EL (cell line): ENCODE data around the gene IFNK.

Source experiments
- DNase-seq: peaks from one replicate; pipeline ENCODE4 v3.0.0-alpha.2; 2016

Gene IFNK

DNA sequence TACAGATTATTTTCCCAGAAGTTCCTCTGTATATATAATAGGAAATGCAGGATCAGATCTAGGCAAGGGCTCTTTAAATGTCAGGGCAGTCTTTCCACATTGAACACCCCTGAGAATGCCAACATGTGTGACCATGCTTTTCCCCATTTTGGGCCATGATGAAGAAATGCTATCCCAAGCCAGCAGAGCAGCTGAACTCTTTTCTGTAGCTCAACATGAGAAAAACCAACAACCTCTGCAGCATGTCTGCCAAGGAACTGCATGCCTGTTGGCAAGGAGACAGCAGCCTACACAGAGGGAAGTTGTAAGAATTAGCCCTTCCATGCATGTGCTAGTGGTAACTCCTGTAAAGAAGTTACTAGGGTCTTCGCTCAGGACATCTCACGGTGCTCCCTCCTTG is 9.5 kb upstream of the IFNK start:
- DNase-seq = no peak

DNA sequence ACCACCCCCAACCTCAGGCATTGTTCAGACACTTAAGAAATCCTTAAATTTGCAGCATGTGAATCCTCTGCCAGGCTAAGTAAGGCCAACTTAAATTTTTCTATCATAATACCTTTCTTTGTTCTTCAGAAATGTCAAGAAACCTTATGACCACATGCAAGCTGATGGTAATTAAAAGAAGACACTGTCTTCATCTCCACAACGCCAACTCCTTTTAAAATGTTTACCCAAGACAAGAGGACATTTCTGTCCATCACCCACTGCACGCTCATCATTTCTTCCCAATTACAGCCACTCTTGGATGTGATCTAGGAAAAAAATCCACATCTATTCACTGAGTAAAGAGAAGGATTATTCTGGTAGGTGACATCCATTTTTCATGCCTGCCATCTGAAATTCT is 6.1 kb upstream of the IFNK start:
- DNase-seq = no peak

DNA sequence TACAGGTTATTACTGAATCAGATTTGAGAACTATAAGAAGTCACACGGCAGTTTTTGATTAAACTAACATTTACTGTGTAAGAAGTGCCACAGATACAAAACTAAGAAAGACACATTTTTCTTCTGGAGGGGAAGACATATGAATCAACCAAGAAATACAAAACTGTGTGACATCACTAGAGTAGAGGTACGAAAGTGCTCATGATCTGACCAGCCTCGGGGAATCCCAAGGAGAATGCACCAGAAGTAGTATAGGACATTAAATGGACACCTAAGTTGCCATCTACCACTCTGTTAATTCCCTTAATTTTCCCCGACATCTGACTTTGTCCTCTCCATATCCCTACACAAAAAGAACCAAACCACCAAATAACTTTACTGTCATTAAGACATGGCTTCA is 5.3 kb upstream of the IFNK start:
- no peak for DNase-seq

DNA sequence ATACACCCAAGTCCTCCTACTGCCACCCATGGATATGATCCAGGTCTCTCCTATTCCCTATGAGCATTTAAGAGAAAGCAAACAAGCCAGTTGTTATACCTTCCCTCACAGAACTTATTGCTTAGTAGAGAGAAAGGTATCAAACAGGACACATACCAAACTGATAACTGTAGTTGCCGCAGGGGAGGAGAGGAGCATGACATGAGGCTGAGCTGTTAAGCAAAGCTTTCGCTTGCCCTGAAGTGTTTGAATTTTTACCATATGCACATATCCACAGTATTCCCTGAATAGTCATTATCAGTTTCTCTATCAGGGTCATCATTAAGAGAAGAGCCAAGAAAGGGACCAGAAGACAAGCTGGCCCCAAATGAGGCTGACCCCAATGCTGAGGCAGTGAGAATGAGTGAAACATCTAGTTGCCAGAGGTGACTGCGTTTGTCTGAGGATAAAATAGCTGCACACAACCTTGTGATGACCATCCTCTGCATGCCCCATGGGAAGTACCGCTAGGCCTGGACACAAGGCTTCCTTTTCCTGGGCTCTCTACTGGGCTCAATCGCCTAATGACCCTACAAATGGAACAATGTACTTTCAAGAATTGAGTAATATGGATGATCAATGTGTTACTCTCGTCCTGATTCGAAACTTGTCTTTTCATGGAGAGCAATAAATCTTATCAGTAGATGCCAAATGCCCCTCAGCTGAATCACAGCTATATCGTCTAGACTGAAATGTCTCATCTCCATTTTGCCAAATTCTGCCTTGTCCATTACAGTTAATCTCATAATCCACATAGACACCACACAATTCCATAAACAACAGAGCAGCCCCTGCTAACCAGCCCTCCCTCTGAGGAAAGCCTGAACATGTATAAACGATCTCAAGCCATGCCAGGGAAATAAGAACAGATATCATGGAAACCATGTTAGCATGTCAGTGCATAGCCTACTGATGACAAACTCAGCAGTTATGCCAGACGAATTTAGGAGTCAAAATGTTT is 4.3 kb upstream of the IFNK start:
- DNase-seq = peak; percentile 59

DNA sequence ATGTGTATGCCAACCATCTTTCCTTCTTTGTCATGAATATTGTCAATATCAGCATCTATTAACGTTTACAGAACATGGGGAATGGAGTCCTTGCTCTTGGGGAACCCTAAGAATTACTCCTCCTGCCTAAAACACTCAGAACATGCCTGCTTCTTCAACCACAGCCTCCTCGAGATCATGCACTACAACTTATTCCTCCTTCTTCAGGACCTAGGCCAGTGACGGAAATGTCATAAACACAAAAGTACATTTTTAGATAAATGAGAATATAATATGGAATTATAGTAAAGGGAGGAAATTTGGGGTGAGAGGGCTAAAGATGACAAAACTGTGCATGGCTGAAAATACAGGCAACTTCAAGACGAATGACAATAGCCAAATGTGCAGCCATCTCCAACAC is 3.1 kb upstream of the IFNK start:
- DNase-seq = no peak

DNA sequence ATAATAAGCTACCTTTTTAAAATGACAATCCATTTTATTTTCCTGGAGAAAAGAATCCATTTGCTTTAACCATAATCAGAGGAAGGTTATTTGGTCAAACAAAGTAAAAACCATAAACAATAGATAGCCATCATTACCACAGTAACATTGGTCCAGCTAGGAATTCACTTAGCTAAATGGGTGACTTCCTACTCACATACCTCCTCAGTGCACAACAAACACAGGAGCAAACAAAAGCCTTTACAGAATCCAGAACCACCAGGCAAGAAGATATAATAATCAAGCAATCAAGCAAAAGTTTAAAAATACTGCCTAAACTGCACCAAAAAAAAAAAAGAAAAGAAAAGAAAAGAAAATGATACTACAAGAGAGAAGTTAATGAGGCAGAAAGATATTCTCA is 949 bp upstream of the IFNK start:
- DNase-seq = no peak

DNA sequence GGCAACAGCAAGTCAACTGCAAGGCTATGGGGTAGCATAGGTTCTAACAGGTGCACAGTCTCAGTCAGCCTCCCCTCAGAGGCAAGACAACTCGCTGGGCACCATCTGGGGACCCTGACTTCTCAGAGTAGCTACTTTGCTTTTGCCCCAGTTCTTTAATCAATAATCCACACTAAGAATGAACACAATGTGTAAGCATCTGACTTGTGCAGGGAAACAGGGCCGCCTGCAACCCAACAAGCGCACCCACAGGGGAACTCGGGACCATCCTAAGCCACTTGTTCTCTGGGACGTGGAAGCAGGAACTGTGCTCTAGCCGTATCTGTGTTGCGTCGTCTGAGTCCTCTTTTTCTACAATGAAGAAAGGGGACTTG is 3.6 kb downstream of the IFNK start:
- DNase-seq = no peak

DNA sequence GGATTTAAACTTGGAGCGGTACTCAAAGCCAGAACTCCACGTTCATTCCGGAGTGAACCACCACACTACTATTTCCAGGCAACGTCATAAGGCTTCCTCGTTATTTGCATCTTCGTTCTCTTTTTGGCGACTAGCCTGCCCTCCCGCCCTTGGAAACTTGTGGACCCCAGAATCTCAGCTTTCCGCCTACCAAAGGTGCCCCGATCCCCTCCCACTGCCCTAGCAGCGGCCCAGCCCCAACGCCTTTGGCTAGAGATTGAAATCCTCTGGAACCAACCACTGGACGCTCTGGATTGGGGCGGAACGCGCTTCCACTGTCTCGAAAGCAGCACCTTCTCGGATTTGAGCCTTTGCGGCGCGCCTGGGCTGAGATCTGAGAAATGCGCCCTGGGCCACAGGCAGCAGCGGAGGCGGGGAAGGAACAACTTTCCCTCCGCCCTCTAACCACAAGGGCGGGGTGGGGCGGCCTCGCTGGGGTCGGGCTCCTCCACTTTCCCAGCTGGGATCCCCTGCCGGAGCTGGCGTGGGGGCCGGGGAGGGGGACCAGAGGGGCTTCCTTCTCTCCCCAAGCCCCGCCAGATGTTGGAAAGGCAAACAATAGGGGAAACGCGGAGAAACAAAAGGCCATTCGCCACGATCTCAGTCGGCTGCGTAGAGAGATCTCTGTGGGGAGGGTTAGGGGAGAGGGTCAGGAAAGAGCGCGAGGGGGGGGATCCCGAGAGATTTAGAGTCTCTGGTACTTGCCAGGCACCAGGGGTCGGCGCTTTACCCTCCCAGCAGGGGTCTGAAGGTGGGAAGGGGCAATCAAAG is 4.2 kb downstream of the IFNK start:
- peak; percentile 52 for DNase-seq

DNA sequence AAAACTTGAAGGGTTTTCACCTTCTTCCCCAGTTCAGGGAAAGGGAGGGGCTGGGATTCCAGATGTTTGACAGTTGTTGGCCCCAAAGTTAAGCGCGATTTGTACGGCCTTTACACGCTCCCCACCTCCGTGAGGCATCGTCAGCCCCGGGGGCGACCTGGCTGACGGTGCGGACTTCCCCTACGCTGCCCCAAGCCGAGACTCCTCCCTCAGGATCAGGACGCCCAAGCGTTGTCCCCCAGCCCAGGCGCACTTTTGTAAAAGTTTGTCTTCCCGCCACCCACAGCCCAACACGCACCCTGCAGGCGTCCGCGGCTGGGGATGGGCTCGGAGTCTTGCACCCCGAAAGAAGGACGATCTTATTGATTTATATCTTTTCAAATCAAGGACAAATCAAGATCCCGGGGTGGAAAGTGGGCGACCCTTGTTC is 4.8 kb downstream of the IFNK start:
- peak; percentile 22 for DNase-seq

DNA sequence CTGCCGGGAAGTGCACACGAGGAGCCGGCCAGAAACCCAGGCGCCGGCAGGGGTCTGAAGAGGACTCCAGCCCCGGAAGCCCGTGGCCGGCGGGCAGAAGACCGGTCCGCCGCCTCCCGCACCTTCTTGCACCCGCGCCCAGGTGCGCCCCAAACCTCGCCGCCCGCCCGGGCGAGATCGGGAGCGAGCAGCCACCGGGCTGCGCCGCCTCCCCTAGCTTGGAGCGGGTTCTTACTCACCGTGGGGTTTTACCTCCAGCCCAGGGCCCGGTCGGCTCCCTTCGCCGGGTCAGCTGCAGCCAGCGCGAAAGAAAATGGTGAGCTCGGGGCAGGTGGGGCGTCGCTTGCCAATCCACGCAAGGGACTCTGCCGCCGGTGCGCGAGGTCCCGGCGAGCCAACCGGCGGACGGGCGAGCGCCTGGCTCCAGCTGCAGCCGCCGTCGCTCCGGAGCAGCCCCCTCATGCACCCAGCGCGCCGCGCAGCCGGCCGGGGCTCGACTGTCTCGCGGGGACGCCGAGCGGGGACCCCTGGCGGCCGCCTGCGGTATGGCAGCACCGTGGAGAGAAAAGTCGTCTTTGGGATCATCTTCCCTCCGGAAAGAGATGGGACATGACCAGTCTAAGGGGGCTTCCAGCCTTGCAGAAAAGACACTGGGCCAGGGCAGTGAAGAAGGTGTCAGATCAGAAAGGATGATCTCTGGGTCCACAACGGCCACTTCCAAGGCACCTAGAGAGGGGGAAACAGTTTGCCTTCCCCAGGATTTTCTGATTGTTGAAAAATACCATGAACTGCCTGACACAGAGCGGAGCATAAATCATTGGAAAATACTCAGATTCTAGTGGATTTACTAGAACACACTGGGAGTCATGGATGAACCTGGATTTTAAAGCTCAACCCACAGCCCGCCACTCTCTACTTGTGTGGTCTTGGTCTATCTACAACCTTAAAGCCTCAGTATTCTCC is 5.5 kb downstream of the IFNK start, which contains the start of gene MOB3B:
TSS of gene MOB3B (minus strand) at position 499 of the 963 bp plus-strand sequence. CDS start 74,264 bp downstream, outside the sequence.
- DNase-seq = peak; percentile 64

DNA sequence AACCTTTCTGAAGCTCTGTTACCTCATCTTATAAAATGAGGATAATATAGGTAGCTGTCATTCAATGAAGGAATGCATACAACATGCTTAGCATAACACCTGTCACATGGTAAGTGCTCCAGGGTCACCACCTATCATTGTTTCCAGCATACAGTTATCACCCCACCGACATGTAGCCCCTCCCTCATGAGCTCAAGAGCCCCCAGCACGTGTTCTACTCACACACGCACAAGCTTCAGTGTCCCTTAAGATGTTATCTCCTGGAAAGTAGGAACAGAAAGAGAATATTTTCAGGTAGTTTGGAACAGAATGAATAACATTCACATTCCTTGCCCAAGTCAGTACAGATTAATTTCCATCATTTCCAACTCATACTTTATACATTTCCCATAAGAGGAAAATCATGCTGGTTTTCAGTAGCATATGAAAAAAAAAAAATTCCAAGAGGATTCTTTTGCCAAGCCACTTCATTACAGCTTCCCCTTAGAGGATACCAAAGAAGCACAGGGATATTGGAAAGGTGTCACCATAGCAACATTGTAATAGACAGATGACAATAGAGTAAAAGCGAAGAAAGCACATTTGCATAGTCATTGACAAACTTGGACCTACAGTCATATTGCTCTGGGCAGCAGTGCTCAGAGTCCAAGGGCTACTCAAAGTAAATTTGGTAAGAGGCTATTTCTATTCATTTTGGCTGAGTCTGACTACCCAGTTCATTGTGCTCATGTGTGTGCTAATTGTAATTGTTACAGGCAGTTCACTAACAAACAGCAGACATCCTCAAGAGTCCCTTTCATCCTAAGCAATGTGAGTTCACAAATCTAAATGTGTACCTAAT is 7.0 kb downstream of the IFNK start:
- DNase-seq = no peak

DNA sequence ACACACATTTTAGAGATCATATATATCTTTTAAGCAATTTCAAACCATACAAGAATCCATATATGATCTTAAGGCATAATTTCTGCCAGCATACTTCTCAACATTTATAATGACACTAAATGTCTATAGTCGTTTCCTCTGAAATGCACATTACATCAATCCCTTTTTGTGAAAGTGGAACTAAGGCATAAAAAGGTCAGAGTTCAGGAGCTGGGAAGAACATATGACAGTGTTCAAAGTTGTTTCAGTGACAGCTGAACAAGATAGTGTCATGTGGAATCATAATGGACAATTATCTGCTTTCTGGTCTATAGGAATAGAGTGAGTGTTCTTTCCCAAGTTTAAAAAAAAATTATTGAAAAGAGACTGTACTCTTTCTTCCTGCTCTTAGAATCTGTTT is 8.0 kb downstream of the IFNK start:
- no peak for DNase-seq

DNA sequence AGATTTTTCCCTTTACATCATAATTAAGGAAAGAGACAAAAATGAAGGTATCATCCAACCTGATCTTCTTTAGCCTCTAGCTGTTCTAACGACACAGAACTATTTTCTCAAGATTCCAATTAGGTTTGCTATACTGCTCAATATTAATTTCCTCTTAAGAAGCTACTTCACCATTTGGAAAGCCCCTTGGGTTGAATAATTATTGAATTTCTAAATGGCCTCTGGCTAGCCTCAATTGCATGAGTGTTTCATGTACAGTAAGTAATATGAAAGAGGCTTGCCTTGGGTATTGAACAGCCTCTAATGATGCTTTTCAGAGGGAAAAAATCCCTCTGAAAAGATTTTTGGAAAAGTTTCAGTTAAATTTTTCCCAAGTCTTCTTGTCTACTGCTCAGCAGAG is 9.2 kb downstream of the IFNK start:
- DNase-seq = no peak

DNA sequence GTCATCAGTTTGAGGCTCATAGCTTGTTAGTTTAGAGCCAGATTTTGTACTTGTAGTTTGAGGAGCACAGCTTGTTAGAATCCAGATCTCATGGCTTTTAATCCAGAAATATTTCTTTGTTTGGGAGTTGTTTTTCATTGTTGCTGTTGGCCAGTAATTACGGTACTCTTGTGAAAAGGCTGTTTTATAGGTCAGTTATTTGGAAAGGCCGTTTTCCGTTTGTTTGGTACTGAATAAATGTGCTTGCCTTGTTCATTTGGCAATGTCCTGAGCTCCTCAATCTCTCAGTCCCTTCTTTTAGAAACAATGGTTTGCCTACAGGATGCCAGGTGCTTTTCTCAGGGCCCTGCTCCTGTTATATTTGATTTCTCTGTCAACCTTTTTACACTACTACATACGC is 10.0 kb downstream of the IFNK start:
- no peak for DNase-seq

DNA sequence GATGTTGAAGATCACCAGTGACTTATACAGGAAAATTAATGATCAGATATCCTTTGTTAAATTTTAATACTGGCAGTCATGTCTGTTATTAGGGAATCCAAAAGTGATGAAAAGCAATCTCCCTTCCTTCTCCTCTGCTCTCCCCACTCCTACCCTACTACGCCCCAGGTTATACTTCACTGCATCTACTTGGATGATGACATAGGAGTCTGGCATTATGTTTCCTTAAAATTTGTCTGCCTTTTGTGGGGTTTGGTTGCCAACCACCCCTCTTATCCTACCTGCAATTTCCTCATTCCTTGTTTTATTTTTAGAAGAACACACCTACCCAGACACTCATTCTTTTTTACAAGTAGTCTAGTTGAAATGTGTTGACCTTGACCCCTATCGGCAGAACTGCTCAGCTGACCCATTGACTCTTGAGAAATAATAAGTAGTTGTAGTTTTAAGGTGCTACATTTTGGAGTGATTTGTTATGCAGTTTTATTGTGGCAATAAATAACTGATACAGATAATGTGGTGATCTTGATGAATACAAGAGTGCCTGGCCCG is 10.6 kb downstream of the IFNK start:
- no peak for DNase-seq

DNA sequence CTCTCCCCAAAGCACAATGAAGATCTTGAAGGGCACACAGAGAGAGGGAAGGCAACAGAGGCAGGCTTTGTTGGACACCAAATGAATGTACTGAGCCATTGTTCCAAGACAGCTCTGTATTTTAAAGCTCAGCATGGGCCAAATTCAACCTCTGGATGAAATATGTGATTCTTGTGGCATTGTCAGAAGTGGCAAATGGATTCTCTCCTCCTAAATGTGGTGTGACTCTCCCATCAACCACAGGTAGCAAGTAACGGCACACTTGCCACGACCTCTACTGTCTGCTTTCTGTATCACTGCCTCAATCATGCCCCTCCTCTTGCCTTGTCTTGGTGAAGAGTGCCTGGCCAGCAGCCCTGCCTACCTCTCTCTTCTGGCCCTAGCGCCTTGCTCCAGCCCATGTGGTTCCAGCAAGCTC is 11.6 kb downstream of the IFNK start:
- DNase-seq = no peak

DNA sequence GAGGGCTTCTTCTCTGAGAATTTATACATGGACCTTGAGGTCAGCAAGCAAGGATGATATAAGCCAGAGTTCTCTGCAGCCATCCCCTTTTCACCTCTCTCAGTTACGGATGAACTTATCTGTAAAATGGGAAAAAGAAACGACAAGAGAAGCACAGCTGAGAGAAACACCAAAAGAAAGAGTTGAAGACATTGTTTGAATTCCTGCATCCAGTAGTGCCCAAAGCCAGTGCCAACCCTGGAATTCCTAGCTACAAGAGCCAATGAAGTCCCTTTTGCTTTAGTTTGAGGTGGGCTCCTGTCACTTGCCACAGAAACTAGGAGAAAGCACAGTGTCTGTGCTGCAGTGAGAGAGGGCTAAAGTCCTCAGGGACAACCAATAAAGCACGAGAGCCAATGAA is 12.1 kb downstream of the IFNK start:
- no peak for DNase-seq

DNA sequence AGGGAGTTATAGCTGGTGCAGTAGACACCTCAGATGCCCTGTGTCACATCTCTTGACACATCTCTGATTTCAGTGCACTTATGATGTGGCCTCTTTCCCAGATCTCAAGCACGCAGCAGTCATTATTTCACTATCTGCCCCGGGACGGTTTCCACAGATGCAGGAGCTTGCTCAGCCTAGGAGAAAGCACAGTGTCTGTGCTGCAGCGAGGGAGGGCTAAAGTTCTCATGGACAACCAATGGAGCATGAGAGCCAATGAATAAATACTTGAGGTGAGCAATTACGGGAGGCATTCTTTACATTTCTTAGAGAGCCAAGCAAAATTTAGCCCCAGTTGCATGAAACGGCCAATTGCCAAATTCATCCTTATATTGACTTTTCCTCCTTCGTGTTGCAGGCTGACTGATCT is 12.9 kb downstream of the IFNK start:
- DNase-seq = no peak

DNA sequence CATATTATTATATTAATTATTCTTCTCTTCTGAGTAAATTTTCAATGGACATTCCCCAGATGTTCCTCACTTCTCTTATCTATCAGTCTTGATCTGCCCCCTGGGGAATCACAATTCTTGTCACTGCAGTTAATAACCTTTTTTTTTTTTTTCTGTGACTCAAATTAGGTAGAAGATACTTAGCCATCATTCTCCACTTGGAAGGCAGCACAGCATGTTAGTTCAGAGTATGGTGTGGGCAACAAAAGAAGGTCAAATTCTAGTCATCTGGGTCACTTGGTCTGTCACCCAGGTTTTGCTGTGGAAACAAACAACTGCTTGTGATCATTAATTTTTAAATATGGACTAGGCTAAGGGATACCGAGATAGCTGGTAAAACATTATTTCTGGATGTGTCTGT is 13.7 kb downstream of the IFNK start:
- no peak for DNase-seq

DNA sequence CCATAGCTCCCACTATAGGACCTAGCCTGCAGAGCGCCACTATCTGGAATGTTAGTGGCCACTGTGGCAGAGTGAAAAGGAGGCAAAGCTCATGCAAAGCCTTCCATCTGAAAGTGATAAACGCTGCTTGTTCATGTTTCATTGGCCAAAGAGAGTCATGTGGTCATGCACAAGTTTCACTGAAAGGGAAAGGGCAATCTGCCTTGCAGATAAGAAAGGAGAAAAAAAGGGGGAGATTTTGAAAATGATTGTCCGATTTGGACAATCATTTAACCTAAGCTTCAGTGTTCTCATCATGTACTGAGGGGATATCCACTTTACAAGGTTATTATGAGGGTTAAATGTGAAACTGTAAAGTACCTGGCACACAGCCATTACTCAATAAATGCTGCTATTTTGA is 14.6 kb downstream of the IFNK start:
- no peak for DNase-seq
